ENCODE data around the gene ZNF226. TPM values are rescaled to one million over a fixed set of nuclear protein-coding genes. Genes with fewer than 3 reads are reported as not detected.

Gene ZNF226
- total RNA-seq, 4 donors from 2014 or later, result 12.9 to 20.7 (median 17.6) TPM

GRCh38 chr19:44202470-44202869 is 37.6 kb downstream of the ZNF226 start:
- no peak for TF ChIP-seq CTCF (IDR thresholded peaks at IDR 0.05; ENCODE audit: low read depth)

GRCh38 chr19:44202974-44203373 is 38.1 kb downstream of the ZNF226 start:
- no peak for TF ChIP-seq CTCF (IDR thresholded peaks at IDR 0.05; ENCODE audit: low read depth)

GRCh38 chr19:44204772-44205171 is 39.9 kb downstream of the ZNF226 start:
- no peak for TF ChIP-seq CTCF (IDR thresholded peaks at IDR 0.05; ENCODE audit: low read depth)

GRCh38 chr19:44207126-44207803 is 42.4 kb downstream of the ZNF226 start:
- TF ChIP-seq CTCF (IDR thresholded peaks at IDR 0.05; ENCODE audit: low read depth), result no peak

GRCh38 chr19:44212250-44212865 is 47.5 kb downstream of the ZNF226 start, which contains the start of gene ZNF227:
Gene ZNF227, plus strand, starts transcription at chr19:44212532. Its CDS starts 5,261 bp downstream, at chr19:44217793.
- TF ChIP-seq CTCF (IDR thresholded peaks at IDR 0.05; ENCODE audit: low read depth), result no peak

- TF ChIP-seq CTCF (IDR thresholded peaks at IDR 0.05; ENCODE audit: low read depth), result no peak
Measured at GRCh38 chr19:44212866-44213346, 48.0 kb downstream of the ZNF226 start.

Other genes with a start within 250 kb of the ZNF226 start
- 1 to 10 TPM; 5.9 to 8.7 (median 7.1) TPM for gene ZNF45, start 229.8 kb upstream of the ZNF226 start, total RNA-seq
- 1 to 10 TPM; 4.5 to 6.8 (median 5.6) TPM for gene ZNF221, start 213.9 kb upstream of the ZNF226 start, total RNA-seq
- 10 to 100 TPM in 1 of 4 donors, 1 to 10 TPM in 3; 6.0 to 13.8 (median 9.1) TPM for gene ZNF155, start 180.9 kb upstream of the ZNF226 start, total RNA-seq
- gene ZNF230, start 162.1 kb upstream of the ZNF226 start, total RNA-seq, result 10 to 100 TPM in 1 of 4 donors, 1 to 10 TPM in 3; 1.9 to 11.0 (median 3.4) TPM
- 1 to 10 TPM; 2.2 to 3.2 (median 3.1) TPM for gene ZNF222, start 139.7 kb upstream of the ZNF226 start, total RNA-seq
- gene ZNF223, start 113.1 kb upstream of the ZNF226 start, total RNA-seq, result 1 to 10 TPM; 2.9 to 5.9 (median 5.0) TPM
- 1 to 10 TPM; 1.8 to 2.4 (median 2.1) TPM for gene ZNF284, start 92.9 kb upstream of the ZNF226 start, total RNA-seq
- 10 to 100 TPM; 19.9 to 32.6 (median 30.0) TPM for gene ZNF224, start 70.7 kb upstream of the ZNF226 start, total RNA-seq
- 1 to 10 TPM; 3.3 to 5.1 (median 4.1) TPM for gene ZNF225, start 51.7 kb upstream of the ZNF226 start, total RNA-seq
- gene ZNF234, start 23.5 kb upstream of the ZNF226 start, total RNA-seq, result 1 to 10 TPM; 4.9 to 9.1 (median 7.4) TPM
- gene ZNF227, start 47.4 kb downstream of the ZNF226 start, total RNA-seq, result 10 to 100 TPM; 15.3 to 18.3 (median 16.9) TPM
- under 1 TPM in 3 of 4 donors, not detected in 1; 0.44 to 0.68 (median 0.49) TPM for gene ZNF233, start 94.8 kb downstream of the ZNF226 start, total RNA-seq
- 1 to 10 TPM; 5.1 to 7.5 (median 7.0) TPM for gene ZNF235, start 139.9 kb downstream of the ZNF226 start, total RNA-seq
- 1 to 10 TPM; 4.6 to 6.3 (median 5.2) TPM for gene ZNF112, start 191.6 kb downstream of the ZNF226 start, total RNA-seq
- 1 to 10 TPM in 3 of 4 donors, under 1 TPM in 1; 0.85 to 2.6 (median 1.7) TPM for gene ZNF285, start 236.5 kb downstream of the ZNF226 start, total RNA-seq